ENCODE data around the gene ANAPC15. TPM values are rescaled to one million over a fixed set of nuclear protein-coding genes. Genes with fewer than 3 reads are reported as not detected.

Gene ANAPC15
- polyA plus RNA-seq, 1 of the 3 experiments (the other 2 are of a cell fraction) = 92.3 TPM

DNA sequence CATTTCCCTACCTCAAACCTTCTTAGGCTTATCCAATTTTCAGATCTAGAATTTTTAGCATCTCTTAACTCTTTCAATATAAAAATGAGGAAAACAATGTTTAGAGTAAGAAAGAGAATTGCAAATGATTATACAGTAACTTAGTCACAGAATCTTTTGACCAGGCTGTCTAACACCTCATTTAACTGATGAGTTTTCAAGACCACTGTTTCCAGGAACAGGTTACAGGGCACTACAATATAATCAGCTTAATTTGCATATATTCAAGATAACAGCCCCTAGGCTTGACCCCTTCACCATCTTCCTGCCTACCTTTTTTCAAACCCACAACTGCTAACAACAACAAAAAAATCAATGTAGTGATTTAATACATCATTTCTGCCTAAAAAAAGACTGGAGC lies 44.8 kb downstream of the ANAPC15 start (continued):
- TF ChIP-seq, protein P1, sequence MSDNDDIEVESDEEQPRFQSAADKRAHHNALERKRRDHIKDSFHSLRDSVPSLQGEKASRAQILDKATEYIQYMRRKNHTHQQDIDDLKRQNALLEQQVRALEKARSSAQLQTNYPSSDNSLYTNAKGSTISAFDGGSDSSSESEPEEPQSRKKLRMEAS (IDR thresholded peaks at IDR 0.05; ENCODE audit: low read depth) = no peak
- TF ChIP-seq EZH2phosphoT487 (IDR thresholded peaks at IDR 0.05; ENCODE audit: borderline replicate concordance, low read depth) = no peak
- no peak for TF ChIP-seq RXRA (IDR thresholded peaks at IDR 0.05; ENCODE audit: borderline replicate concordance, low read depth)
- no peak for TF ChIP-seq RCOR1 (IDR thresholded peaks at IDR 0.05; ENCODE audit: low read length)
- no peak for TF ChIP-seq POLR2AphosphoS5 (IDR thresholded peaks at IDR 0.05; ENCODE audit: low read depth, low read length)
- TF ChIP-seq, protein P2, sequence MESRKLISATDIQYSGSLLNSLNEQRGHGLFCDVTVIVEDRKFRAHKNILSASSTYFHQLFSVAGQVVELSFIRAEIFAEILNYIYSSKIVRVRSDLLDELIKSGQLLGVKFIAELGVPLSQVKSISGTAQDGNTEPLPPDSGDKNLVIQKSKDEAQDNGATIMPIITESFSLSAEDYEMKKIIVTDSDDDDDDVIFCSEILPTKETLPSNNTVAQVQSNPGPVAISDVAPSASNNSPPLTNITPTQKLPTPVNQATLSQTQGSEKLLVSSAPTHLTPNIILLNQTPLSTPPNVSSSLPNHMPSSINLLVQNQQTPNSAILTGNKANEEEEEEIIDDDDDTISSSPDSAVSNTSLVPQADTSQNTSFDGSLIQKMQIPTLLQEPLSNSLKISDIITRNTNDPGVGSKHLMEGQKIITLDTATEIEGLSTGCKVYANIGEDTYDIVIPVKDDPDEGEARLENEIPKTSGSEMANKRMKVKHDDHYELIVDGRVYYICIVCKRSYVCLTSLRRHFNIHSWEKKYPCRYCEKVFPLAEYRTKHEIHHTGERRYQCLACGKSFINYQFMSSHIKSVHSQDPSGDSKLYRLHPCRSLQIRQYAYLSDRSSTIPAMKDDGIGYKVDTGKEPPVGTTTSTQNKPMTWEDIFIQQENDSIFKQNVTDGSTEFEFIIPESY (IDR thresholded peaks at IDR 0.05; ENCODE audit: borderline replicate concordance, low read depth) = no peak
- no peak for TF ChIP-seq RFX5 (IDR thresholded peaks at IDR 0.05; ENCODE audit: low read length)
- no peak for TF ChIP-seq MXI1 (IDR thresholded peaks at IDR 0.05; ENCODE audit: low read depth, low read length)
- TF ChIP-seq CHD2 (IDR thresholded peaks at IDR 0.05; ENCODE audit: low read length, partially characterized antibody) = no peak
- TF ChIP-seq, protein P3, sequence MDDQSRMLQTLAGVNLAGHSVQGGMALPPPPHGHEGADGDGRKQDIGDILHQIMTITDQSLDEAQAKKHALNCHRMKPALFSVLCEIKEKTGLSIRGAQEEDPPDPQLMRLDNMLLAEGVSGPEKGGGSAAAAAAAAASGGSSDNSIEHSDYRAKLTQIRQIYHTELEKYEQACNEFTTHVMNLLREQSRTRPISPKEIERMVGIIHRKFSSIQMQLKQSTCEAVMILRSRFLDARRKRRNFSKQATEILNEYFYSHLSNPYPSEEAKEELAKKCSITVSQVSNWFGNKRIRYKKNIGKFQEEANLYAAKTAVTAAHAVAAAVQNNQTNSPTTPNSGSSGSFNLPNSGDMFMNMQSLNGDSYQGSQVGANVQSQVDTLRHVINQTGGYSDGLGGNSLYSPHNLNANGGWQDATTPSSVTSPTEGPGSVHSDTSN (IDR thresholded peaks at IDR 0.05) = no peak
- no peak for TF ChIP-seq MEF2A (IDR thresholded peaks at IDR 0.05; ENCODE audit: borderline replicate concordance, low read depth)
- TF ChIP-seq GATA2 (CRISPR knock-in tag; IDR thresholded peaks at IDR 0.05) = no peak

DNA sequence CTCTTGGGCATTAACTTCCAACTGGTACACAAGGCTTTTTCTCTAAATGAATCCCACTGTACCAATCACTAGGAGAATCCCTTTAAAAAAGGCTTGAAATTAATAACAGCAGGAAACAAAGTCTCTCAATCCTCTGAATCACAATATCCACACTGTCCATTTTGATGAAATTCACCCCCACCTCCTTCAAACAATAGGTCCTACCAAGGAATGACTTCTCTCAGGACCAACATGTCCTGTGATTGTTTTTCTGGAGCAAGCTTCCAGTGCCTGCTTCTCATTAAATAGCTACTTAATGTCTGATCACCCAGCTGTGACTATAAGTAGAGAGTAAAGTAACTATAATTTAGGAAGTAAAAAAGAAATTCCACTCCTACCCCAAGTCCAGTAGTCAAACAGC lies 45.2 kb downstream of the ANAPC15 start:
- TF ChIP-seq, protein P1 (IDR thresholded peaks at IDR 0.05; ENCODE audit: low read depth) = no peak
- TF ChIP-seq RFX5 (IDR thresholded peaks at IDR 0.05; ENCODE audit: low read length) (no peak), JUND (IDR thresholded peaks at IDR 0.05) (no peak), MEF2A (IDR thresholded peaks at IDR 0.05; ENCODE audit: borderline replicate concordance, low read depth) (no peak), TEAD4 (IDR thresholded peaks at IDR 0.05; ENCODE audit: borderline replicate concordance, insufficient read depth) (no peak), NFIC (IDR thresholded peaks at IDR 0.05; ENCODE audit: borderline replicate concordance) (no peak)
- TF ChIP-seq, protein P4, sequence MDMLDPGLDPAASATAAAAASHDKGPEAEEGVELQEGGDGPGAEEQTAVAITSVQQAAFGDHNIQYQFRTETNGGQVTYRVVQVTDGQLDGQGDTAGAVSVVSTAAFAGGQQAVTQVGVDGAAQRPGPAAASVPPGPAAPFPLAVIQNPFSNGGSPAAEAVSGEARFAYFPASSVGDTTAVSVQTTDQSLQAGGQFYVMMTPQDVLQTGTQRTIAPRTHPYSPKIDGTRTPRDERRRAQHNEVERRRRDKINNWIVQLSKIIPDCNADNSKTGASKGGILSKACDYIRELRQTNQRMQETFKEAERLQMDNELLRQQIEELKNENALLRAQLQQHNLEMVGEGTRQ (IDR thresholded peaks at IDR 0.05; ENCODE audit: borderline replicate concordance, low read depth, low read length) = no peak
- TF ChIP-seq, protein P5, sequence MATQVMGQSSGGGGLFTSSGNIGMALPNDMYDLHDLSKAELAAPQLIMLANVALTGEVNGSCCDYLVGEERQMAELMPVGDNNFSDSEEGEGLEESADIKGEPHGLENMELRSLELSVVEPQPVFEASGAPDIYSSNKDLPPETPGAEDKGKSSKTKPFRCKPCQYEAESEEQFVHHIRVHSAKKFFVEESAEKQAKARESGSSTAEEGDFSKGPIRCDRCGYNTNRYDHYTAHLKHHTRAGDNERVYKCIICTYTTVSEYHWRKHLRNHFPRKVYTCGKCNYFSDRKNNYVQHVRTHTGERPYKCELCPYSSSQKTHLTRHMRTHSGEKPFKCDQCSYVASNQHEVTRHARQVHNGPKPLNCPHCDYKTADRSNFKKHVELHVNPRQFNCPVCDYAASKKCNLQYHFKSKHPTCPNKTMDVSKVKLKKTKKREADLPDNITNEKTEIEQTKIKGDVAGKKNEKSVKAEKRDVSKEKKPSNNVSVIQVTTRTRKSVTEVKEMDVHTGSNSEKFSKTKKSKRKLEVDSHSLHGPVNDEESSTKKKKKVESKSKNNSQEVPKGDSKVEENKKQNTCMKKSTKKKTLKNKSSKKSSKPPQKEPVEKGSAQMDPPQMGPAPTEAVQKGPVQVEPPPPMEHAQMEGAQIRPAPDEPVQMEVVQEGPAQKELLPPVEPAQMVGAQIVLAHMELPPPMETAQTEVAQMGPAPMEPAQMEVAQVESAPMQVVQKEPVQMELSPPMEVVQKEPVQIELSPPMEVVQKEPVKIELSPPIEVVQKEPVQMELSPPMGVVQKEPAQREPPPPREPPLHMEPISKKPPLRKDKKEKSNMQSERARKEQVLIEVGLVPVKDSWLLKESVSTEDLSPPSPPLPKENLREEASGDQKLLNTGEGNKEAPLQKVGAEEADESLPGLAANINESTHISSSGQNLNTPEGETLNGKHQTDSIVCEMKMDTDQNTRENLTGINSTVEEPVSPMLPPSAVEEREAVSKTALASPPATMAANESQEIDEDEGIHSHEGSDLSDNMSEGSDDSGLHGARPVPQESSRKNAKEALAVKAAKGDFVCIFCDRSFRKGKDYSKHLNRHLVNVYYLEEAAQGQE (IDR thresholded peaks at IDR 0.05; ENCODE audit: low read depth, low read length) = no peak
- peaks cover 3 to 8% of the 10 kb centered on the region in 2 experiments for H3K36me3 ChIP-seq (replicated peaks in 1 of 2; ENCODE audit: control insufficient read depth in 1 of 2, insufficient read depth in 2 of 2, low read length in 1 of 2)
- peak overlapping the region; percentile 53; the same call in 1 of the 2 replicates for H3K4me2 ChIP-seq
- peaks cover 19 to 47% of the 10 kb centered on the region in 2 experiments for H3K4me1 ChIP-seq (ENCODE audit: control insufficient read depth in 1 of 2, insufficient read depth in 2 of 2, low read depth in 1 of 2, low read length in 1 of 2)
- H3F3A ChIP-seq (replicated peaks; ENCODE audit: insufficient read depth) = peaks cover 25% of the 10 kb centered on the region
- no peak overlapping the region for H3K9ac ChIP-seq
- peak overlapping the region in 1 of 2 experiments; percentile 24; a peak in 2 of 4 replicates for H3K27ac ChIP-seq (ENCODE audit: low read depth in 2 of 2, low read length in 1 of 2)
- POLR2A ChIA-PET = interaction anchor here (0.6 kb wide), 1 partner anchor 52 kb away, joined by 3 read pairs; no protein-coding TSS in a partner anchor
- H4K20me1 ChIP-seq (ENCODE audit: insufficient read depth) = no peaks in the 10 kb centered on the region
- no peak overlapping the region for H2AFZ ChIP-seq (ENCODE audit: low read depth)
- peaks cover 99% of the 10 kb centered on the region for H3K79me2 ChIP-seq (ENCODE audit: insufficient read depth)
- no peaks in the 10 kb centered on the region for H3K9me3 ChIP-seq
- H3K4me3 ChIP-seq (ENCODE audit: low read depth in 2 of 2, low read length in 1 of 2) = no peak overlapping the region
- H3K27me3 ChIP-seq (ENCODE audit: insufficient read depth) = no peaks in the 10 kb centered on the region
- DNase-seq = no peak
- CTCF ChIA-PET = interaction anchor here (0.7 to 4.2 kb wide), 7 partner anchors 19 to 116 kb away, joined by 3 to 18 read pairs (median 3); no protein-coding TSS in a partner anchor
- H3K9me2 ChIP-seq = no peaks in the 10 kb centered on the region
